Erythroblast (primary cell): Measurements from ENCODE around the gene TENM4.

Experiments used
- GATA1 ChIP-seq: IDR thresholded peaks from 2 replicates; pipeline ENCODE4 v1.6.1; 2011; ENCODE audit warnings: low read depth, mild to moderate bottlenecking, control low read depth, low read length, moderate library complexity
- POLR2A ChIP-seq: IDR thresholded peaks from 2 replicates; pipeline ENCODE4 v1.6.1; 2011; ENCODE audit warnings: mild to moderate bottlenecking, low read length

GRCh38 chr11:78691215-78691614 is 749.6 kb downstream of the TENM4 start:
- no peak for TF ChIP-seq POLR2A
- TF ChIP-seq GATA1, result no peak
